Non-pigmented ciliary epithelial cell (primary cell): Measurements from ENCODE around the gene RERE.
"Not testable (repeated sequence)": the region's sequence is repeated elsewhere in the genome, so short reads cannot be mapped to it uniquely, and the experiment has no call there.

Source experiments
- DNase-seq: peaks from one replicate; pipeline ENCODE4 v3.0.0-alpha.2; 2010; ENCODE audit warnings: low read depth

The RERE gene

DNA sequence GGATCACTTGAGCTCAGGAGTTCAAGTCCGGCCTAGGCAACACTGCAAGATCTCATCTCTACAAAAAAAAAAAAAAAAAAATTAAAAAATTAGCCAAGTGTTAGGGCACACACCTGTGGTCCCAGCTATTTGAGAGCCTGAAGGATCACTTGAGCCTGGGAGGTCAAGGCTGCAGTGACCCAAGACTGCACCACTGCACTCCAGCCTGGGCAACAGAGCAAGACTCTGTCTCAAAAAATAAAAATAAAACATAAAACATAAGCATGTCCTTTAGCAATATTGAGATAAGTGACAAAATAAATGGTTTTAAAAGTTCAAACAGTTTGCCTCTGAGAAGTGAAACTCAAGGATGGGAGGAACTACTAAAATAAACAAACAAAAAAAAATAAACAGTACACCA lies 101.2 kb downstream of the RERE start:
- no peak for DNase-seq

- no peak for DNase-seq
These were observed 103.3 kb downstream of the RERE start for GRCh38 chr1:8714173-8714572.

DNA sequence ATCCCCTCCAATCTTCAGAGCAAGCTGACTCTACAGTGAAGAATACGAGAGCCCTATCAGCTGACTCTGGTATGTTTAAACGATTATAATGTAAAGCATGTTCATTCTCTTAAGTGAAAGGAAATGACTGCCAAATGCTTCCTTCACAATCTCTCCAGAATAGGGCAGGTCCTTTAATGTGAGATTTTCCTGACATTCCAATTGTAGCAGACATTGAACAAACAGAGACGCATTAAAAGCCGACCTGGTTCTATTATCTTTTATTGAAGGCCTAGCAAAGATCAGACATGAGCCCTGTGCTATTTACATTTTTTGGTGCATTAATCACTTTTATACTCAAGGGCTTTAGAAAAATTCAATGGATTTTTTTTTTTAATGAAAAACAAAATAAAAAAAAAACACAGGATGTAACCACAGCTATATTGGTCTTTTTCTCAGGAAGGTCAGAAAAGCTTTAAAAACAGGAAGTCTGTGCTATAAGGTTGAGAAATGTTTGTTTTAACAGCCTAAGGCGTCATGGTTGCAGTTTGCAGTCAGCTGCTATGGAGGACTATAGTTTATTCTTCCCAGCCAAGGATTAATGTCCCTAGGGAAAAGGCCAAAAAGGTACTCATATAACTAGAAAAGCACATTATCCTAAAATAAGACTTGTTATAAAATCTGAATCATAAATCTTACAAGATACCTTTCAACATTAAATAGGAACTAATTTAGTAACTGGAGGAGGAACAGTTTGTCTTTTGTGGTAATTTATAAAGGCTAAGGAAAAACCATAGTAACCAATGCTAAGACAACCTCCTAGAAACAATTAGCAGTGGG lies 104.8 kb downstream of the RERE start:
- DNase-seq: peak; percentile 63

- no peak for DNase-seq
These were observed 105.5 kb downstream of the RERE start for GRCh38 chr1:8711873-8712412.

- no peak for DNase-seq
These were observed 106.3 kb downstream of the RERE start for GRCh38 chr1:8711151-8711550.

GRCh38 chr1:8708259-8708658 lies 109.2 kb downstream of the RERE start:
- DNase-seq: no peak

DNA sequence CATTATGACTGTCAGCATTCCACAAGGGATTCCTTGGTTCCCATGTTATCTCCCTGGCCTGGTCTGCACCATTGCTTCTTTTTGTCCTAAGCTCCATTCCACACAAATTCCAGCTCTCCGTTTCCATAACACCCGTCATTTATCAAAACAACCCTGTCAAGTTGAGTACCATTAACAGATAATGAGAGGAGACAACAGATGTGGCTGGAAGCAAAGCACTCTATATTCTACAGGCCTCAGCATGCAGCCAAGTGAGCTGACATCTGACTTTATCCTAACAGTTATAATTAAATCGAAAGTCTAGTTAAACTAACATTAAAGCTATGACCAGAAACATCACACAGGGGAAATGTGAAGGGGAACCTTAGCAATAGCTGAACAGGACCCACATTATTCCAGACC lies 110.4 kb downstream of the RERE start:
- DNase-seq: no peak

DNA sequence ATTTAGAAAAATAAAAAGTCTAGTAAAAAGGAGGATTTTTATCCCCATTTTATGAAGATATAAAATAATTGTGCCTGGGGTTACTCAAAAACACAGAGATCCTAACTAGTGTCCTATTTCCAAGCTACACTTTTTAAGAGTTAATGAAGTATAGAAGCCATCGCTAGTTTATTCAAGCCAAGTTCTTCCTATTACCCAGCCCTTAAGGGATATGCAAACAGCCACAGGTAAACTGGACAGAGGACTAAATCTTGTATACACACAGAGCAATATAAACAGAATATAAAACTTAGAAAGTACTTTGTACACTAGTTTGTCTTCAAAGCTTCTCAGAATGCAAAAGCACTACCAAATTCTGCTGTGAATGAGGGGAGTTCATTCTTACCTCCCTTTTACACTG lies 111.1 kb downstream of the RERE start:
- DNase-seq: no peak

DNA sequence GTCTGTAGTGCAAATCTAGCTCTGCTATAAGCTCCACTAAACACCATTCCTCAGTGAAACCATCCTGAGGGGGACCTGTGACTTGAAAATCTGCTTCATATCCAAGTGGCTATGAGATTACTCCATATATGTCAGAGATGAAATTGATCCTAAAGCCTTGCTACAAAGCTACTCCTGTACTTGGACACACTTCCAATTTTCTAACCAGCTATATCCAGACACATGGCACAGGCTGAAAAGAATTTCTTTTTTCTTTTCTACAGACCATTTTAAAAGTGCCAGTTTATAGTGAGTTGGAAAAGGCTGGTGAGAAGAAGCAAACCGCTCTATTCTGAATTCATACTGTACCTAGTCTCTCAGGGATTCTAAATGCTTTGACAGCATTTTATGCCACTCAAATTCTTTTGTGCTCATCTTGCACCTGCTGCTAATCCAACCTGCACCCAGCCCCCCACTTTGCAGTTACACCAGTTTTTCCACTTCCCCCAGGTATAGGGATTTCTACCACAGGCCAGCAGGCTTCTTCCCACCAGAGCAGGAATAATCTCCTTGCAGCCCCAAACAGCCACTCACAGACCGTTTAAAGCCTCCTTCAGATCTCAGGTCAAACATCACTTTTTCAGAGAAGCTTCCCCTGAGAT lies 112.5 kb downstream of the RERE start:
- no peak for DNase-seq

DNA sequence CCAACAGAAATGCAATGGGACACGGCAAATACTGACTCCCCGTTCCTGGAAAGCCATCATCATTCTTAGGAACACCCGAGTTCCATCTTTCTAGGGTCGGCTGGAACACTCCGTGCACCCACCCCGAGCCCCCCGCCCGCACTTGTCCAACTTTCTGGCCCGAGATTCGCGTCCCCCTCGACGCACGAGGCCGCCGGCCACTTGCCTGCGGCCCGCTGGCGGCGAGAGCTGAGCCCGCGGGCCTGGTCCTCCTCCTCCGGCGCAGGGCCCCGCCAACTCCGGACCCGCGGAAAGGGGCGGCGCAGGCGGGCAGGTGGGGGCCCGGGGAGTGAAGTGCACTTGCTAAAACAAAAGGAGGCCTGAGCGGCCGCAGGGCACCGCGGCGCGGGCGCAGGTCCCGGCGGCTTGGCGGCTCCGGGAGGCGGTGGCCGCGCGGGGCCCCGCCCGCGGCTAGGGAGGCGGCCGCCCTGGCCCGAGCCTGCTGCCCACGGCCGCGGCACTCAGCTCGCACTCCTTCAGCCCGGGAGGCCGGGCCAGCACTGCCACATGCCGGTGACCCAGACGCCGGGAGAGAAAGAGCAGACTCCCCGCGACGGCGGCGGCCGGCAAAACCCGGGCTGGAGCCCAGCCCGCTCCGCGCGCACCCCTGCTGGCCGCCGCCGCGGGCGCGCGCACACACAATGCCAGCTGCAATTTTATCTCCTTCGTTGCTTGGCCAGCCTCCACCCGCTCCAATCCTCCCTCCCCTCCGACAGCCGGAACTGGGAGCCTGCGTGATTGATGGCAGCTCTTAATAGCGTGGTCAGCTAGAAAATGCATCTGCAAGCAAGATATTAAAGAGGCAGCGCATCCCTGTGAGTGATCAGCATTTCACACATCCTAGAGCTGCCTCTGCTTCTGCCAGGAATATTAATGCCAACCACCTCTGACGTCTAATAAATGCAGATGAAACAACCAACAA lies 114.3 kb downstream of the RERE start:
- DNase-seq: peak; percentile 34

DNA sequence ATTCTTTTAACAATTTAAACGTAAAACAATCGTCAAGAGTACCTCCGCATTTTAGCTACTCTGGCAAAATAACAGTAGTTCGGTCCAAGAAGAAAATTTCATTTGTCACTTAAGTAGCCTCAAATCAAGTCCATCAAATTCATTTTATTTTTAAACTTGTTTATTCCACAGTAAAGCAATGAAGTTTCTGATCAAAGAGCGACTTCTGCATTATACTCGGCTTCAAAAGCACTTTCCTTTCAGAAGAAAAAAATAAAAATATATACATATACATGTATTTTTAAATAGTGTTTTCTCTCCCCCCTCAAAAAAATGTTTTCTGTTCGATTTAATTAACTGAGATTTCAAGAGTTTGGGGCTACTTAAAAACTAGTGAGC lies 115.0 kb downstream of the RERE start:
- DNase-seq: no peak

DNA sequence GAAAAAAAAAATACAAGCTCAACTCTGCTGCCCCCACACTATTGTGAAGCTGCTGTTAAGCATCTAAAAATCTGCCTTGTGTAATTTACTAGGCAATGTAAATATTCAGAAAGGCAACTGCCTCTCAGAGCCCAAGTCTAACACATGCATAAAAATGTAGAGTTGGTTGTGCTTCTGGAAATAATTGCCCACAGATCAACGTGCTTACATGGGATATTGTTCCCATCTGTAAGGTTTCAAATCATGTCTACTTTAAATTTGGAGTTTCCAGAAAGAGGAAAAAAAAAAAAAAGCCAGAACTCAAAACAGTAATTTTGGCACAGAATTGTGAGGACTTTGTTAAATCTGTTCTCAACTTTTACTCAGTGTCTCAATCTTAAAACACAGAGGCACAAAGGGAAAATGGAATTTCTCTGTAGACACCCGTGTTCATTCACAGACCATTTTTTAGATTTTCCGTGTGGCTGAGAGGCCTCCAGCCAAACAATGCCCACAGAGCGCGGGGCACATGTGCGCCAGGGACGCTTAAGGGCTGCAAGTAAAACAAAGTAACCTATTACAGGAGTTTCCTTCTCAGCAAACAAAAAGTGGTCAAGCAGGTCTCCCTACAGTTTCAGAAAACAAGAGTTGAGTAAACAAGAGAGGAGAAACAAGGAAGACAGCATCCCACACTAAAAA lies 115.5 kb downstream of the RERE start:
- DNase-seq: no peak

GRCh38 chr1:8699679-8700078 lies 117.8 kb downstream of the RERE start:
- DNase-seq: no peak

DNA sequence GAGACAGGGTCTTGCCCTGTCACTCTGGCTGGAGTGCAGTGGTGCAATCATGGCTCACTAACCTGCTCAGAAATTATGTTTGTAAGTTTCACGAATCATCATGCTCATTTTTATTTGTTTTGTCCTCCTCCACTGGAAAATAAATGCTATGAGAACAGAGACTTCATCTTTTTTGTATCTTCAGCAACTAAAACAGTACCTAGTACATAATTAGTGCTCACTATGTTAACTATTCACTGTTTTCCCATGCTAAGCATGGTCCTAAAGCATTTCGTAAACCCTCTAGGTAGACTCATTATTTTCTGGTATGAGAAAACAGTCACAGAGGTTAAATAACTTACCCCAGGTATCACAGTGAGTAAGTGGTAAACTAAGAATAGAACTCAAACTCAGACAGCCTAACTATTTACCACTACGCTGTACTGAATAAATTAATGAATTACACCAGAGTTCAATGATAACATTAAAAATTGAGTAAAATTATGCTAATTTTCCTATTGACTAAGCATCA lies 118.4 kb downstream of the RERE start:
- DNase-seq: no peak

GRCh38 chr1:8698012-8698630 lies 119.3 kb downstream of the RERE start:
- DNase-seq: no peak

DNA sequence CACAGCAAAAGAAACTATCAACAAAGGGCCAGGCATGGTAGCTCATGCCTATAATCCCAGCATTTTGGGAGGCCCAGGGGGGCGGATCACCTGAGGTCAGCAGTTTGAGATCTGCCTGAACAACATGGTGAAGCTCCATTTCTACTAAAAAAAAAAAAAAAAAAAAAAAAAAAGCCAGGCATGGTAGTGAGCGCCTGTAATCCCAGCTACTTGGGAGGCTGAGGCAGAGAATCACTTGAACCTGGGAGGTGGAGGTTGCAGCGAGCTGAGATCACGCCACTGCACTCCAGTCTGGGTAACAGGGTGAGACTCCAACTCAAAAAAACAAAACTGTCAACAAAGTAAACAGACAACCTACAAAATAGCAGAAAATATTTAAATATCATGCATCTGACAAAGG lies 122.0 kb downstream of the RERE start:
- not testable (repeated sequence) for DNase-seq

DNA sequence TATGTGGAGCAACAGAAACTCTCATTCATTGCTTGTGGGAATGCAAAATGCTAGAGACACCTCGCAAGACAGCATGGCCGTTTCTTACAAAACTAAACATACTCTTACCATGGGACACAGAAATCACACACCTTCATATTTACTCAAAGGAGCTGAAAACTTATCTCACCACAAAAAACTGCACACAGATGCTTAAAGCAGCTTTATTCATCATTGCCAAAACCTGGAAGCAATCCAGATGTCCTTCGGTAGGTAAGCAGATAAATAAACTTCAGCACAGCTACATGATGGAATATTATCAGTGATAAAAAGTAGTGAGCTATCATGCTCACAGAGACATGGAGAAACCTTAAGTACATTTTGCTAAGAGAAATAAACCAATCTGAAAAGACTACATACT lies 124.3 kb downstream of the RERE start:
- no peak for DNase-seq

DNA sequence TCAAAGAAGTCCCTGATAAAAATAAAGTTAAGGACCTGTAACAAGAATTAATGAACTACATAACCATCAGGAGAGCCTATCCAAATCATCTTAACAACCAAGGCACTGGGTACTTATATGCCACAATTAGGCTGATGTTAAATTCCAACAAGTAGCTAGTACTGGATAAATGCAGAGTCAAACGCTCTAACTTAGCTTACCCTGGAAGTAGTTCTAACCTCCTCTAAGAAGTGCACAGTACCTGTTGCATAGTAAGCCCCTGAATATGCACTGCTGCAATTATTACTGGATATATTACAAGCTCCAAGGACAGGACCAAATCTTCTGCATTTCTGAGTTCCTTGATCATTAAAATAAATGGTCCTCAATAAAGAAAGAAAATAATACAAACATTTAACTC lies 125.8 kb downstream of the RERE start:
- no peak for DNase-seq

DNA sequence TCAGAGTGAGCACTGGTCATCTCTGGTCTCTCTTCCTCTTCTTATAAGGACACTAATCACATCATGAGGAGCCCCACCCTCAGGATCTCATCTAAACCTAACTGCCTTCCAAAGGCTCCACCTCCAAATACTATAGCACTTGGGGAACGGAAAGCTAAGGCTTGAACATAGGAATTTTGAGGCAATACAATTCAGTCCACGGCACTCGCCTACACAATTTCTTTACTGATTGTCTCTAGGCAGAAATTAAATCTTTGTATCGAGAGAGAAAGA lies 127.3 kb downstream of the RERE start:
- no peak for DNase-seq

- no peak for DNase-seq
These were observed 127.8 kb downstream of the RERE start for GRCh38 chr1:8689431-8690252.

DNA sequence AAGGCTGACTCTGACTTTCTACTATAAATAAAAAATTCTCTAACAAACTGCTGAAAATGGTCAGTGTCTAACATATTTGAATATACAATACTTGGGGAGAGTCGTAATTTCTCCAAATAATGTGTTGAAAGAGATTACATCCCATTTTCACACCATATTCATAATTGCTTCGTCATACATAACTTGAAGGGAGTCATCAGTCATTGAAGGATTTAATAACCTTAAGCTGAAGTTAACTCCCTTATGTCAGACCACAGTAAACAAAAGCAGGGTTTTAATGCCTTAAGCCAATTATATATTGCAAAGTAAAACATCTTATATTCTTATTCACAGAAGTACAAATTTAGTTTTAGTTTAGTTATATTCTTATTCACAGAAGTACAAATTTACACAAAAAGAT lies 129.9 kb downstream of the RERE start:
- DNase-seq: no peak
